ENCODE results near the gene TEX9. TPM values are rescaled to one million over a fixed set of nuclear protein-coding genes. Genes with fewer than 3 reads are reported as not detected.

The TEX9 gene
- total RNA-seq, 1 experiment from 2014 or later = 8.4 TPM

- H3K9me3 ChIP-seq (ENCODE audit: control insufficient read depth, low read depth, low read length) = no peaks in the 10 kb centered on the region
- H2BK15ac ChIP-seq (ENCODE audit: low read depth, low read length) = no peak overlapping the region
- H3K4me3 Mint-ChIP-seq = no peak overlapping the region
- H4K5ac ChIP-seq (ENCODE audit: insufficient read length, low read depth, low read length) = no peak overlapping the region
- H3K4me1 Mint-ChIP-seq = no peaks in the 10 kb centered on the region
- no peak overlapping the region for H3K27ac ChIP-seq (ENCODE audit: insufficient read length, low read depth, low read length)
- H3K4ac ChIP-seq (ENCODE audit: low read depth, low read length) = no peak overlapping the region
- no peak overlapping the region for H3K18ac ChIP-seq (ENCODE audit: insufficient read length, low read depth, low read length)
- DNase-seq = no peak
- H4K20me1 ChIP-seq (ENCODE audit: control insufficient read depth, insufficient read depth, insufficient read length) = no peaks in the 10 kb centered on the region
- no peak overlapping the region for H3K9ac ChIP-seq (ENCODE audit: extremely low read depth, insufficient read length, low read length)
- H2AK5ac ChIP-seq (ENCODE audit: insufficient read length, low read length) = no peak overlapping the region
- H3K27me3 ChIP-seq (ENCODE audit: insufficient read depth, low read length) = no peaks in the 10 kb centered on the region
- H2AFZ ChIP-seq (ENCODE audit: low read length) = no peak overlapping the region
- H3K56ac ChIP-seq (ENCODE audit: insufficient read length, low read depth, low read length) = no peak overlapping the region
- H3K14ac ChIP-seq (ENCODE audit: insufficient read depth, low read length) = no peak overlapping the region
- H4K91ac ChIP-seq (ENCODE audit: insufficient read length, low read depth, low read length) = no peak overlapping the region
- no peak overlapping the region for H3K27ac Mint-ChIP-seq
- H3K9me3 Mint-ChIP-seq = no peaks in the 10 kb centered on the region; a peak in 1 of 5 replicates
- H3K79me1 ChIP-seq (ENCODE audit: insufficient read depth, low read depth, low read length, poor library complexity, severe bottlenecking) = no peaks in the 10 kb centered on the region
- no peaks in the 10 kb centered on the region for H3K4me1 ChIP-seq (ENCODE audit: insufficient read depth, low read length)
- H2BK12ac ChIP-seq (ENCODE audit: insufficient read length, low read depth, low read length) = no peak overlapping the region
- no peak overlapping the region for H4K8ac ChIP-seq (replicated peaks; ENCODE audit: insufficient read length, low read depth, low read length)
- H2BK120ac ChIP-seq (ENCODE audit: low read depth, low read length, poor library complexity, severe bottlenecking) = no peak overlapping the region
- no peaks in the 10 kb centered on the region for H3K23me2 ChIP-seq (ENCODE audit: insufficient read length, low read depth, low read length, poor library complexity, severe bottlenecking)
- no peaks in the 10 kb centered on the region for H3K79me2 ChIP-seq (ENCODE audit: insufficient read depth, low read length)
- WGBS (ENCODE audit: extremely low coverage, insufficient read length, low lambda C conversion rate) = no CpG with 5 or more reads among the region's 2 CpGs
- peaks cover 5% of the 10 kb centered on the region for H3K27me3 Mint-ChIP-seq (ENCODE audit: low read depth)
- no peak overlapping the region for H3K4me2 ChIP-seq (ENCODE audit: insufficient read depth, insufficient read length, low read length)
- H2BK20ac ChIP-seq (ENCODE audit: low read depth, low read length, poor library complexity, severe bottlenecking) = no peak overlapping the region
- no peaks in the 10 kb centered on the region; a peak in 1 of 7 replicates for H3K36me3 Mint-ChIP-seq (ENCODE audit: insufficient read depth in 1 of 3, low read depth in 3 of 3)
- no peak overlapping the region for H2BK5ac ChIP-seq (ENCODE audit: insufficient read length, low read length)
- no peak for TF ChIP-seq CTCF (conservative IDR thresholded peaks at IDR 0.05)
- H3T11ph ChIP-seq (ENCODE audit: low read length) = no peak overlapping the region
- no peak overlapping the region for H3K23ac ChIP-seq (ENCODE audit: insufficient read length, low read depth, low read length)
Measured at GRCh38 chr15:56472278-56472677, 107.1 kb downstream of the TEX9 start.
